ENCODE measurements around the gene TEX2. TPM values are rescaled to one million over a fixed set of nuclear protein-coding genes. Genes with fewer than 3 reads are reported as not detected.
"Not testable (repeated sequence)": the region's sequence is repeated elsewhere in the genome, so short reads cannot be mapped to it uniquely, and the experiment has no call there.

Gene TEX2
- total RNA-seq, 1 donor from 2014 or later: 55.4 TPM

GRCh38 chr17:64218066-64218465 is 45.0 kb downstream of the TEX2 start:
- DNase-seq (no peak), ATAC-seq (no peak)
- intact Hi-C loops (cut with micrococcal nuclease): no loop called here

GRCh38 chr17:64217249-64217691 is 45.8 kb downstream of the TEX2 start:
- intact Hi-C loops (cut with micrococcal nuclease): no loop called here
- DNase-seq (no peak), ATAC-seq (peak; percentile 31)

- ATAC-seq: peak; percentile 77
- peak; percentile 65 for DNase-seq
- intact Hi-C loops (cut with micrococcal nuclease): no loop called here
Measured at GRCh38 chr17:64216338-64217248, 46.5 kb downstream of the TEX2 start.

GRCh38 chr17:64216000-64216337 is 47.1 kb downstream of the TEX2 start:
- ATAC-seq: no peak
- no peak for DNase-seq
- intact Hi-C loops (cut with micrococcal nuclease): no loop called here

GRCh38 chr17:64214950-64215349 is 48.1 kb downstream of the TEX2 start:
- intact Hi-C loops (cut with micrococcal nuclease): no loop called here
- DNase-seq: no peak
- no peak for ATAC-seq

GRCh38 chr17:64213995-64214811 is 48.9 kb downstream of the TEX2 start:
- no peak for DNase-seq
- intact Hi-C loops (cut with micrococcal nuclease): no loop called here
- no peak for ATAC-seq

GRCh38 chr17:64212122-64212521 is 50.9 kb downstream of the TEX2 start:
- ATAC-seq (no peak), DNase-seq (no peak)
- intact Hi-C loops (cut with micrococcal nuclease): no loop called here

GRCh38 chr17:64209983-64210382 is 53.1 kb downstream of the TEX2 start:
- intact Hi-C loops (cut with micrococcal nuclease): no loop called here
- ATAC-seq: peak; percentile 65
- DNase-seq: no peak

GRCh38 chr17:64209356-64209941 is 53.6 kb downstream of the TEX2 start:
- intact Hi-C loops (cut with micrococcal nuclease): no loop called here
- DNase-seq (no peak), ATAC-seq (peak; percentile 39)

GRCh38 chr17:64208656-64209055 is 54.4 kb downstream of the TEX2 start:
- ATAC-seq; DNase-seq; intact Hi-C loops (cut with micrococcal nuclease): not testable (repeated sequence)

GRCh38 chr17:64205804-64206203 is 57.3 kb downstream of the TEX2 start:
- no peak for ATAC-seq
- no peak for DNase-seq
- intact Hi-C loops (cut with micrococcal nuclease): no loop called here

- DNase-seq (no peak), ATAC-seq (peak; percentile 73)
- intact Hi-C loops (cut with micrococcal nuclease): no loop called here
Measured at GRCh38 chr17:64203630-64204029, 59.4 kb downstream of the TEX2 start.

GRCh38 chr17:64202683-64203344 is 60.2 kb downstream of the TEX2 start:
- ATAC-seq (peak; percentile 81), DNase-seq (no peak)
- intact Hi-C loops (cut with micrococcal nuclease): no loop called here

- peak; percentile 11 for ATAC-seq
- DNase-seq: no peak
- intact Hi-C loops (cut with micrococcal nuclease): no loop called here
Measured at GRCh38 chr17:64200080-64201032, 62.7 kb downstream of the TEX2 start.

GRCh38 chr17:64198331-64199090 is 64.5 kb downstream of the TEX2 start:
- intact Hi-C loops (cut with micrococcal nuclease): no loop called here
- ATAC-seq: no peak

GRCh38 chr17:64196601-64197000 is 66.5 kb downstream of the TEX2 start:
- no peak for DNase-seq
- no peak for ATAC-seq
- intact Hi-C loops (cut with micrococcal nuclease): no loop called here

More at GRCh38 chr17:64198331-64199090, 64.5 kb downstream of the TEX2 start:
- DNase-seq: no peak

- DNase-seq: no peak
- intact Hi-C loops (cut with micrococcal nuclease): no loop called here
- no peak for ATAC-seq
Measured at GRCh38 chr17:64193561-64193960, 69.5 kb downstream of the TEX2 start.

- intact Hi-C loops (cut with micrococcal nuclease): no loop called here
- ATAC-seq (no peak), DNase-seq (no peak)
Measured at GRCh38 chr17:64192589-64192988, 70.5 kb downstream of the TEX2 start.
